ENCODE measurements around the gene CEP95.

DNA sequence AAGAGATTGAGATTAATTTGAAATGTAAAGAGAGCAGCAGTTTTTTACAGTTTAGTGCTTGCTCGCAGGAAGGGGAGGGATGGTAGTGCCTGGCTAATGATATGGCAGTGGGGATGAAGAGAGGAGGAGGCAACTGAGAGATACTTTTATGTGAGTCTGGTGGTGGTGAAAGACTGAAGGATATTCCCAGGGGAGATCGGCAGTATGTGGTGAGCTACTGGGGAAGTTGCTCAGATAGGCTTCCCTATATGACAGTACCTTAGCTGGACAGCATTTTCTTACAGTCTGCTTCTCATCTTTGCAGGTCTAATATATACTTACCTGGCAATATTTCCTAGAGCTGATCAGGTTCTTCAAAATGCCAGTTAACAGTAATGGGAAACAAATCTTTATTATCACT lies 8.6 kb downstream of the CEP95 start:
- TF ChIP-seq, protein P1, sequence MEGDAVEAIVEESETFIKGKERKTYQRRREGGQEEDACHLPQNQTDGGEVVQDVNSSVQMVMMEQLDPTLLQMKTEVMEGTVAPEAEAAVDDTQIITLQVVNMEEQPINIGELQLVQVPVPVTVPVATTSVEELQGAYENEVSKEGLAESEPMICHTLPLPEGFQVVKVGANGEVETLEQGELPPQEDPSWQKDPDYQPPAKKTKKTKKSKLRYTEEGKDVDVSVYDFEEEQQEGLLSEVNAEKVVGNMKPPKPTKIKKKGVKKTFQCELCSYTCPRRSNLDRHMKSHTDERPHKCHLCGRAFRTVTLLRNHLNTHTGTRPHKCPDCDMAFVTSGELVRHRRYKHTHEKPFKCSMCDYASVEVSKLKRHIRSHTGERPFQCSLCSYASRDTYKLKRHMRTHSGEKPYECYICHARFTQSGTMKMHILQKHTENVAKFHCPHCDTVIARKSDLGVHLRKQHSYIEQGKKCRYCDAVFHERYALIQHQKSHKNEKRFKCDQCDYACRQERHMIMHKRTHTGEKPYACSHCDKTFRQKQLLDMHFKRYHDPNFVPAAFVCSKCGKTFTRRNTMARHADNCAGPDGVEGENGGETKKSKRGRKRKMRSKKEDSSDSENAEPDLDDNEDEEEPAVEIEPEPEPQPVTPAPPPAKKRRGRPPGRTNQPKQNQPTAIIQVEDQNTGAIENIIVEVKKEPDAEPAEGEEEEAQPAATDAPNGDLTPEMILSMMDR (IDR thresholded peaks at IDR 0.05): no peak
- no peak for TF ChIP-seq EP300 (IDR thresholded peaks at IDR 0.05)

Measured in ovary (tissue), 3 donors.